Coronary artery (tissue), 2 donors: ENCODE measurements around the gene XIRP1.

Source experiments
- DNase-seq: peaks from one replicate; pipeline ENCODE4 v3.0.0-alpha.2; 2017; ENCODE audit warnings: low spot score
- H3K27ac ChIP-seq, 2 donors: fragments of 200-600 bp; sonication (generic); one replicate each; pipeline ENCODE4 v1.5.1; 2016 to 2019
- H3K4me3 ChIP-seq: fragments of 200-600 bp; sonication (generic); 2 replicates; pipeline ENCODE4 v1.5.1; 2016; ENCODE audit warnings: mild to moderate bottlenecking, moderate library complexity
- TF ChIP-seq, protein P1 (sequence below): fragments of 200-600 bp; sonication (generic); IDR thresholded peaks from one replicate; pipeline ENCODE4 v1.5.1; 2019; ENCODE audit warnings: antibody characterized with exemption

The XIRP1 gene

GRCh38 chr3:39150148-39150802 is 42.1 kb downstream of the XIRP1 start:
- Histone ChIP-seq H3K4me3 (peak overlapping the region; percentile 96), H3K27ac (peak overlapping the region; percentile 99 to 100)
- DNase-seq = no peak
- TF ChIP-seq, protein P1, sequence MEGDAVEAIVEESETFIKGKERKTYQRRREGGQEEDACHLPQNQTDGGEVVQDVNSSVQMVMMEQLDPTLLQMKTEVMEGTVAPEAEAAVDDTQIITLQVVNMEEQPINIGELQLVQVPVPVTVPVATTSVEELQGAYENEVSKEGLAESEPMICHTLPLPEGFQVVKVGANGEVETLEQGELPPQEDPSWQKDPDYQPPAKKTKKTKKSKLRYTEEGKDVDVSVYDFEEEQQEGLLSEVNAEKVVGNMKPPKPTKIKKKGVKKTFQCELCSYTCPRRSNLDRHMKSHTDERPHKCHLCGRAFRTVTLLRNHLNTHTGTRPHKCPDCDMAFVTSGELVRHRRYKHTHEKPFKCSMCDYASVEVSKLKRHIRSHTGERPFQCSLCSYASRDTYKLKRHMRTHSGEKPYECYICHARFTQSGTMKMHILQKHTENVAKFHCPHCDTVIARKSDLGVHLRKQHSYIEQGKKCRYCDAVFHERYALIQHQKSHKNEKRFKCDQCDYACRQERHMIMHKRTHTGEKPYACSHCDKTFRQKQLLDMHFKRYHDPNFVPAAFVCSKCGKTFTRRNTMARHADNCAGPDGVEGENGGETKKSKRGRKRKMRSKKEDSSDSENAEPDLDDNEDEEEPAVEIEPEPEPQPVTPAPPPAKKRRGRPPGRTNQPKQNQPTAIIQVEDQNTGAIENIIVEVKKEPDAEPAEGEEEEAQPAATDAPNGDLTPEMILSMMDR = no peak

DNA sequence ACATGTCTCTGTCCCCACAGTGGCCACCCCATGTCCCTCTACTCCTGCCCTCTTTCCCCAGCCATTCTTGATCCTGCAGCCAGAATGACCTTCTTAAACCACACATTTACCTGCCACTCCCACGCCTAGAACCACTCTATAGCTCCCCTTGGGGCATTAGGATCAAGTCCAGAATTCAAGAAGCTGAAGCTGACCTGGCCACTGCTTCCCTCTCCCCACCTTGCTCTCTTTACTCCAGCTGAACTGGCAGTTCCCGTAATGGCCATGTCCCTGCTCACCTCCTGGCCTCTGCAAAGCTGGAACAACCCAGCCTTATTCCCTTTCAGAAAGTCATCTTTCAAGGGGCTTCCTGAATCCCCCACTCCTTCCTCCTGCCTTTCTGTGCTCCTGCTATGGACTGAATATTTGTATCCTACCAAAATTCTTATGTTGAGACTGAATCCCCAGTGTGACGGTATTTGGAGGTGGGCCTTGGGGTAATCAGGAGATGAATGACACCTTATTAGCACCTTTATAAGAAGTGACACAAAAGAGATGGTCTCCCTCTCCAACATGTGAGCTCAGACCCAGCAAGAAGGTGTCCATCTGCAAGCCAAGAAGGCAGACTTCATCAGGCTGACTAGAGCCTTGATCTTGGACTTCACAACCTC is 42.8 kb downstream of the XIRP1 start:
- TF ChIP-seq, protein P1 = no peak
- no peak for DNase-seq
- Histone ChIP-seq H3K4me3 (peak overlapping the region; percentile 96), H3K27ac (peak overlapping the region; percentile 99 to 100)

DNA sequence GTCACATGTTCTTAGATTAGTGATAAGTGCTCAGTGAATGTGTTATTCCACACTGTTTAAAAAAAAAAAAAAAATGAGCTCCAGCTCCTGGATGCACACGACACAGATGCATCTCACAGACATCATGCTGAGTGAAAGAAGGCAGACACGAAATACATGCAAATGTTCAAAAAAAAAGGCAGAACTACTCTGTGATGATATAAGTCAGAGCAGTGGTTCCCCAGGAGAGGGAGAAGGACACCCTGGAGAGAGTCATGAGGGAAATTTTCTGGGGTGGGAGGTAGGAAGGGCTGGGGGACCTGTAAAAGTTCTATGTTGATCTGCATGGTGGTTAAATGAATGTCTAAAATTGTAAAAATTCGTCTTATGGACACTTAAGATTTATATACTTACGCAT is 43.3 kb downstream of the XIRP1 start:
- DNase-seq = no peak
- Histone ChIP-seq H3K4me3 (peak overlapping the region; percentile 96), H3K27ac (peak overlapping the region; percentile 99 to 100)
- TF ChIP-seq, protein P1 = no peak

GRCh38 chr3:39148435-39149058 is 43.8 kb downstream of the XIRP1 start:
- H3K4me3 ChIP-seq = peak overlapping the region; percentile 96
- no peak for DNase-seq
- TF ChIP-seq, protein P1 = no peak
- peak overlapping the region; percentile 99 to 100 for H3K27ac ChIP-seq

DNA sequence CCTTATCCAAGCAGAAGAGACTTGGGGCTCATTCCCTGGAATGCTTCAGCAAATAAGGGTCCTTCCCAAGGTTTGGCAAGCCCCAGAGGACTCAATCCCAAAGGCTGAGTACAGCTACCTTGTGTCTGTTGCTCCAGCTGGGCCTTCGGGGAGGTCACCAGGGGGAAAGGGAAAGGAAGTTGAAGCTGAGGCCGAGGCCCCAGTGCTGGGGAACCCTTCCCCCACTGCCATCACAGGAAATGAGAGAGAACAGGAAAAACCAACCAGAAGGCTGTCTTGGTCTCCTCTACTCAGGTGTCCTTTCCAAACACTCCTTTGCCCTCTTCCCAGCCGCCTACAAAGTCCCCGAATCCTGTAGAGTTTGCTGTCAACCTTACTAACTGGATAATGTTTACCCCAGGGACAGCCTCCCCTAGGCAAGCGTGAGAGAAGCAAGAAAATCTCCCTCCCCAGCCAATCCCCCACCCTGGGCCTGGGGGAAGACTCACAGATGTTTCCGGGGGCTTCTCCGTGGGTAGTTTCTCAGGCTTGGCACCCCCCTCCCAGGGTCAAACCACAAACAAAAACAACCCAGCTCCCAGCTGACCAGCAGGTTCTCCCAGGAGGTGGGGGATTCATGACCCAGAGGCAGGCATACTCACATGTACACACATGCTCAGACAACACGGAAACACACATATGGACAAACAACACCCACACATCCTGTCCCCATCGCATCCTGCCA is 44.5 kb downstream of the XIRP1 start:
- DNase-seq = peak; percentile 79
- peak overlapping the region; percentile 96 for H3K4me3 ChIP-seq
- peak overlapping the region; percentile 99 to 100 for H3K27ac ChIP-seq
- TF ChIP-seq, protein P1 = no peak

- Histone ChIP-seq H3K4me3 (peak overlapping the region; percentile 96), H3K27ac (peak overlapping the region; percentile 99 to 100)
- peak; percentile 92 for DNase-seq
Measured at GRCh38 chr3:39146611-39147591, 45.5 kb downstream of the XIRP1 start.

More at GRCh38 chr3:39146611-39147591, 45.5 kb downstream of the XIRP1 start:
- TF ChIP-seq, protein P1 = no peak
